OCI-LY7 (cell line): ENCODE measurements around the gene CLCNKB.
"Not testable (repeated sequence)": the region's sequence is repeated elsewhere in the genome, so short reads cannot be mapped to it uniquely, and the experiment has no call there.

Experiments used
- EZH2phosphoT487 ChIP-seq: fragments of 200-600 bp; sonication (generic); IDR thresholded peaks from 2 replicates; pipeline ENCODE4 v1.6.1; 2018; ENCODE audit warnings: low read depth, borderline replicate concordance, mild to moderate bottlenecking, mixed run types, antibody characterized with exemption, low read length, moderate library complexity, mixed read lengths
- TF ChIP-seq, protein P1 (sequence below): fragments of 200-600 bp; sonication (generic); conservative IDR thresholded peaks from 2 replicates; pipeline ENCODE4 v1.5.1; 2014; ENCODE audit warnings: mild to moderate bottlenecking, antibody characterized with exemption, low read length, moderate library complexity, mixed read lengths

DNA sequence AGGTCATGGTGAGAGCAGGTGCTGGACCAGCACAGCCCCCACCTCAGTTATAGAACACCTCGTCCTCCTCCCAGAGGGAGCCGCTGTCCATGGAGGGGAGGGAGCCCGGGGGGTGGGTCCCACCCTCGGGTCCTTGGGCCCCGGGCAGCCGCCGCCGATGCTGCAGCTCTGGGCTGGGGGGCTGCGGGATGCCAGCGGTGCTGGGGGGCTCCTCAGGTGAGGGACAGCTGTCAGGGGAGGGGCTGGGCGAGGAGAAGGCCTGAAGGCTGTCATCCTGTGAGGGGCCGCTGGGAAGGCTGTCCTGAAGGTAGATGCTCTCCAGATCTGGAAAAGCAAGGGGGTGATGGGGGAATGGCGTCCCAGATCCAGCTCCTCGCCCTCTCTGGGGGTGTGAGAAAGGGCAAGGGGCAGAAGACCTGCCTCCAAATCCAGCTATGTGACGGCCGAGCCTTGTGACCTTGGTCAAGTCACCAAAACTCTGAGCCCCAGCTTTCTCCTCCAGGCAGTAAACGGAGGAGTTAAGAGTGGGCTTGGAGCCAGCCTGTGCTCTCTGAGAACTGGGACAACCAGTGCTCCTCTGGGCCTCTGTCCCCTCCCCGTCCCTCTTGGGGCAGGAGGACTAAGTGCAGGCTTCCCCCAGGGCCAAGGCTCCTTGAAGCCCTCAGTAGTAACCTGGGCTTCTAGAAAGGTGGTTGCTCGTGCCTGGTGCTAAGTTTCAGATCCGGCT is 15.0 kb downstream of the CLCNKB start:
- TF ChIP-seq, protein P1, sequence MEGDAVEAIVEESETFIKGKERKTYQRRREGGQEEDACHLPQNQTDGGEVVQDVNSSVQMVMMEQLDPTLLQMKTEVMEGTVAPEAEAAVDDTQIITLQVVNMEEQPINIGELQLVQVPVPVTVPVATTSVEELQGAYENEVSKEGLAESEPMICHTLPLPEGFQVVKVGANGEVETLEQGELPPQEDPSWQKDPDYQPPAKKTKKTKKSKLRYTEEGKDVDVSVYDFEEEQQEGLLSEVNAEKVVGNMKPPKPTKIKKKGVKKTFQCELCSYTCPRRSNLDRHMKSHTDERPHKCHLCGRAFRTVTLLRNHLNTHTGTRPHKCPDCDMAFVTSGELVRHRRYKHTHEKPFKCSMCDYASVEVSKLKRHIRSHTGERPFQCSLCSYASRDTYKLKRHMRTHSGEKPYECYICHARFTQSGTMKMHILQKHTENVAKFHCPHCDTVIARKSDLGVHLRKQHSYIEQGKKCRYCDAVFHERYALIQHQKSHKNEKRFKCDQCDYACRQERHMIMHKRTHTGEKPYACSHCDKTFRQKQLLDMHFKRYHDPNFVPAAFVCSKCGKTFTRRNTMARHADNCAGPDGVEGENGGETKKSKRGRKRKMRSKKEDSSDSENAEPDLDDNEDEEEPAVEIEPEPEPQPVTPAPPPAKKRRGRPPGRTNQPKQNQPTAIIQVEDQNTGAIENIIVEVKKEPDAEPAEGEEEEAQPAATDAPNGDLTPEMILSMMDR = not testable (repeated sequence)
- TF ChIP-seq EZH2phosphoT487 = not testable (repeated sequence)
